Gastroesophageal sphincter (tissue), 4 donors: ENCODE data around the gene IRF2BP2. TPM values are rescaled to one million over a fixed set of nuclear protein-coding genes. Genes with fewer than 3 reads are reported as not detected.
"Not testable (repeated sequence)": the region's sequence is repeated elsewhere in the genome, so short reads cannot be mapped to it uniquely, and the experiment has no call there.

Experiments
- ATAC-seq: fragments of 150-250 bp; one replicate; pipeline ENCODE4 v1.9.1; 2016; ENCODE audit warnings: mild to moderate bottlenecking, moderate library complexity
- H3K27ac ChIP-seq, 4 donors: fragments of 200-600 bp; sonication (generic) in 3 of 4; 1 replicate in 3 of 4; 2 replicates in 1 of 4; pipeline ENCODE4 v1.5.1; 2016 to 2019
- H3K27me3 ChIP-seq: fragments of 200-600 bp; sonication (generic); one replicate; pipeline ENCODE4 v1.5.1; 2019
- H3K36me3 ChIP-seq, 2 donors: fragments of 200-600 bp; sonication (generic); one replicate each; pipeline ENCODE4 v1.5.1; 2019; ENCODE audit warnings: control low read depth in 1 of 2
- H3K4me1 ChIP-seq, 3 donors: fragments of 200-600 bp; sonication (generic); 1 replicate in 2 of 3; 2 replicates in 1 of 3; pipeline ENCODE4 v1.5.1; 2016 to 2019; ENCODE audit warnings: control low read depth in 2 of 3
- H3K4me3 ChIP-seq, 2 donors: fragments of 200-600 bp; sonication (generic); one replicate each; pipeline ENCODE4 v1.5.1; 2019; ENCODE audit warnings: mild to moderate bottlenecking in 1 of 2, moderate library complexity in 1 of 2
- H3K9me3 ChIP-seq, 3 donors: fragments of 200-600 bp; sonication (generic); one replicate each; pipeline ENCODE4 v1.5.1; 2017 to 2019; ENCODE audit warnings: control low read depth in 2 of 3
- EP300 ChIP-seq: sonication (generic); formaldehyde crosslinking; IDR thresholded peaks from one replicate; pipeline ENCODE4 v1.6.1; 2017; ENCODE audit warnings: antibody characterized with exemption, mild to moderate bottlenecking
- POLR2A ChIP-seq, 2 donors: fragments of 450-650 bp; IDR thresholded peaks; one replicate each; pipeline ENCODE4 v1.6.1; 2017; ENCODE audit warnings: antibody characterized with exemption in 2 of 2, mild to moderate bottlenecking in 2 of 2, moderate library complexity in 1 of 2
- POLR2AphosphoS5 ChIP-seq: sonication (generic); formaldehyde crosslinking; IDR thresholded peaks from one replicate; pipeline ENCODE4 v1.6.1; 2017; ENCODE audit warnings: antibody characterized with exemption
- WGBS, 2 donors: methylation state at CpG; one replicate each; pipeline ENCODE4 v1.1.5; 2018; ENCODE audit warnings: low coverage in 1 of 2; 5-methylcytosine and 5-hydroxymethylcytosine counted together
- total RNA-seq, 4 donors: library from RNA; depleted of rRNA; stranded (reverse); fragments of >200 nt; gene quantifications; one replicate each; pipeline ENCODE4 v1.1.0, GENCODE V29; 2016
- TF ChIP-seq, protein P1 (sequence below), 4 experiments: fragments of 200-600 bp in 2 of 4; fragments of 450-650 bp in 2 of 4; sonication (generic) in 1 of 4; IDR thresholded peaks; one replicate each; pipeline ENCODE4 v1.5.1; 2017 to 2019; ENCODE audit warnings: antibody characterized with exemption in 4 of 4, mild to moderate bottlenecking in 2 of 4, moderate library complexity in 2 of 4

The IRF2BP2 gene
- total RNA-seq, 4 donors from 2014 or later, result 70.1 to 107 (median 104) TPM

DNA sequence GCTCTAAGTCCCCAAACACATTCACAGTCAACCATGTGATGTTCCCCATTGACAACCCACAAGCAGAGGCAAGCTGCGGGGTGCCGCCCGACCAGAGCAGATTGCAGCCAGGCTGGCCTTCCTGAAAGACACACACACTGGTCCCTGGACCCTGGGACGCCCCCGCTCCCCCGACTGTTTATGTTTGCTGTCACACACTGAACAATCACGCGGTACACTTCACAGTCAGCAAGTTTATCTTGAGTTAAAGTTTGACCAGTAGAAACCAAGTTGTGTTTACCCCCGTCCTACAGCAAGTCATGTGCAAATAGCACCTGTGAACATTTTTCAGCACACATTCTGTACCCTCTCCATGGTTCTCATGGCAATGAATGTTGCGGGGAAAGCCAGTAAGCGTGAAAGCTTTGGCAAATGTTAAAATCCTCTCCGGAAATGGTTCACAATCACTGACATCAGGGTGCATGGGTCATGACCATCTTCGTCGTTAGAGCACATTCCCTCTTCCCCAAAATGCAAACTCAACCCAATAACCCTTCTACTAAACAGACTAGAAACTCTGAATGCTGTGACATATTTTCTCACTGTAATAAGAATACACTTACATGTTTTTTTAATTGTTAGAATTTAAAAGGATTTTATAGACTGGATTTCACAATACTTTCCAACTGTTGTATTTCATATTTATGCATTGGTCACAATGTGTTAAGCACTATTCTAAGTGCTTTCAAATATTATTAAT is 33.3 kb upstream of the IRF2BP2 start:
- no peaks in the 10 kb centered on the region for H3K36me3 ChIP-seq
- no peaks in the 10 kb centered on the region for H3K27me3 ChIP-seq
- H3K4me1 ChIP-seq, result no peaks in the 10 kb centered on the region
- H3K9me3 ChIP-seq, result no peaks in the 10 kb centered on the region
- no peak overlapping the region for H3K4me3 ChIP-seq
- ATAC-seq, result no peak
- no peak overlapping the region for H3K27ac ChIP-seq
- 59 to 65% methylated on average over 11 of the region's 14 CpGs for WGBS, 2 donors
- TF ChIP-seq EP300, result no peak
- TF ChIP-seq POLR2A (IDR thresholded peaks at IDR 0.05), result no peak
- TF ChIP-seq, protein P1, sequence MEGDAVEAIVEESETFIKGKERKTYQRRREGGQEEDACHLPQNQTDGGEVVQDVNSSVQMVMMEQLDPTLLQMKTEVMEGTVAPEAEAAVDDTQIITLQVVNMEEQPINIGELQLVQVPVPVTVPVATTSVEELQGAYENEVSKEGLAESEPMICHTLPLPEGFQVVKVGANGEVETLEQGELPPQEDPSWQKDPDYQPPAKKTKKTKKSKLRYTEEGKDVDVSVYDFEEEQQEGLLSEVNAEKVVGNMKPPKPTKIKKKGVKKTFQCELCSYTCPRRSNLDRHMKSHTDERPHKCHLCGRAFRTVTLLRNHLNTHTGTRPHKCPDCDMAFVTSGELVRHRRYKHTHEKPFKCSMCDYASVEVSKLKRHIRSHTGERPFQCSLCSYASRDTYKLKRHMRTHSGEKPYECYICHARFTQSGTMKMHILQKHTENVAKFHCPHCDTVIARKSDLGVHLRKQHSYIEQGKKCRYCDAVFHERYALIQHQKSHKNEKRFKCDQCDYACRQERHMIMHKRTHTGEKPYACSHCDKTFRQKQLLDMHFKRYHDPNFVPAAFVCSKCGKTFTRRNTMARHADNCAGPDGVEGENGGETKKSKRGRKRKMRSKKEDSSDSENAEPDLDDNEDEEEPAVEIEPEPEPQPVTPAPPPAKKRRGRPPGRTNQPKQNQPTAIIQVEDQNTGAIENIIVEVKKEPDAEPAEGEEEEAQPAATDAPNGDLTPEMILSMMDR (IDR thresholded peaks at IDR 0.05), result no peak
- no peak for TF ChIP-seq POLR2AphosphoS5

DNA sequence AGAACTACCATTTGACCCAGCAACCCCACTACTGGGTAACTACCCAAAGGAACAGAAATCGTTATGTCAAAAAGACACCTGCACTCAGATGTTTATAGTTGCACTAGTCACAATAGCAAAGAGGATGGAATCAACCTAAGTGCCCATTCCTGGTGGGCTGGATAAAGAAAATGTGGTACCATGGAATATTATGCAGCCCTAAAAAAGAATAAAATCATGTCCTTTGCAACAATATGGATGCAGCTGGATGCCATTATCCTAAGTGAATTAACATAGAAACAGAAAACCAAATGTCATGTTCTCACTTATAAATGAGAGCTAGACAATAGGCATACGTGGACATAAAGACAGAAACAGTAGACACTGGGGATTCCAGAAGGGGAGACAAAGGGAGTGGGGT is 32.5 kb upstream of the IRF2BP2 start:
- Histone ChIP-seq H3K4me1 (no peaks in the 10 kb centered on the region), H3K27me3 (no peaks in the 10 kb centered on the region), H3K36me3 (no peaks in the 10 kb centered on the region), H3K9me3 (no peaks in the 10 kb centered on the region), H3K27ac (no peak overlapping the region), H3K4me3 (no peak overlapping the region)
- no peak for ATAC-seq
- TF ChIP-seq POLR2AphosphoS5, result no peak
- no peak for TF ChIP-seq POLR2A (IDR thresholded peaks at IDR 0.05)
- TF ChIP-seq, protein P1 (IDR thresholded peaks at IDR 0.05), result no peak
- TF ChIP-seq EP300, result no peak
- WGBS, 2 donors, result 94 to 100% methylated on average over 1 to 2 of the region's 2 CpGs

DNA sequence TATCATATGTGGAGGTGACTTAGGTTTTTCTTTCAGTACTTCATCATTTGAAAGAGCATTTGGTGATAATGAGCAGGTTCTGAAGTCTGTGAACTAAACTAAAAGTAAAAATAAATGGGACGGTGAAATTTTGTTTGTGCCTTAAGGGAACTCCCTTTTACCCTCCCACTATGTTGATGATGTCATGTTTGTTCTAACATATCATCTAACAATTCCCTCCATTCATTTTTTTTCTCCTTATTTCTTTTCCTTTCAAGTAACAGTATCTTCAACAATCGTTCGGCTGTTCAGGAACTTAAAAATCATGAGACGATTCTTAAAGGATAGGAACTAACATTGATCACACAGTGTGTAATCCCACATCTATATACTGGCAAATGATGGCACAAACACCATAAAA is 30.0 kb upstream of the IRF2BP2 start:
- Histone ChIP-seq H3K4me1 (no peaks in the 10 kb centered on the region), H3K27me3 (no peaks in the 10 kb centered on the region), H3K9me3 (no peaks in the 10 kb centered on the region), H3K36me3 (no peaks in the 10 kb centered on the region), H3K27ac (no peak overlapping the region), H3K4me3 (no peak overlapping the region)
- 79 to 88% methylated on average over 4 of the region's 4 CpGs for WGBS, 2 donors
- no peak for TF ChIP-seq POLR2AphosphoS5
- no peak for ATAC-seq

DNA sequence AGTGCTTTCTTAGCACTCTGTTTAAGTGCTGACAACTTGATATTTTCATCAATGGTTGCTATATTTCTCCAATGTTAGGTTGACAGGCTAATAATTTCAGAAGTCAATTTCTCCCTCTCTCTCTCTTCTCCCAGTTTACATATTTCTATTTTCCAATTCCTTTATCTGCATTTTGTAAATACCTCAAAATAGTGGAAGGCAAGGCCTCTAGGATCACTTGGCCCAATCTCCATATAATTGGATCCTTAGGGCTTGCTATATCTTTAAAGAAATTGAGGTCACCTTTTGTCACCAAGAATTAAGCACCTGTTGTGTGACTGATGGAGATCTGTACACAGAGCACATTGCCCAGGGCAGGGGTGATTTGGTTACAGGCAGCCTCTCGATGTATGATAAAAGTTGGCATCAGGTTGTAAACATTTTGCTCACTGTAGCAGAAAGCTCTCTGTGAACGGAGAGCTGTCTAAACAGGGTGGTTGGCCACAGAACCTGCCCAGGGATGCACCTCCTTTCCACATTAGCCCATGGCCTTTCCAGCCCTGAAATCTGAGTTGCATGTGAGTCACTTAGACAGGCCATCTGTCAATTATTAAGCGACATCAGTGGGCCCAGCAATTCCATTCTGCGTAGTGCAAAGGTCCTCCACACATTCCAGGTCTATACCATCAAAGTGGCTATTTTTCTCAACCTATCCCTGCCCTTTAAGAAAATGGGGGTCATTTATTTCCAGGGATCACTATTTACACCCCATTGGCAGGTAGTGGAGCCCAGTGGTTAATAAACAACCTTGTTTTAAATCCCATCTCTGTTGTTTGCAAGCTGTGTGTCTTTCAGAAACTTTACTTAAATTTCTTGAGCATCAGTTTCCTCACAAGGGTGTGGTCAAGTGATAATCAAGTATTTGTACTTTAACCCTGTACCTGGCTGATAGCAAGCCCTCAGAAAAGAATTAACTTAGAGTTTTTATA is 29.1 kb upstream of the IRF2BP2 start:
- Histone ChIP-seq H3K36me3 (no peaks in the 10 kb centered on the region), H3K27me3 (no peaks in the 10 kb centered on the region), H3K4me3 (no peak overlapping the region), H3K4me1 (no peaks in the 10 kb centered on the region), H3K9me3 (no peaks in the 10 kb centered on the region), H3K27ac (no peak overlapping the region)
- WGBS, 2 donors, result 66 to 92% methylated on average over 2 to 4 of the region's 4 CpGs
- ATAC-seq, result no peak
- TF ChIP-seq, protein P1 (IDR thresholded peaks at IDR 0.05), result no peak

DNA sequence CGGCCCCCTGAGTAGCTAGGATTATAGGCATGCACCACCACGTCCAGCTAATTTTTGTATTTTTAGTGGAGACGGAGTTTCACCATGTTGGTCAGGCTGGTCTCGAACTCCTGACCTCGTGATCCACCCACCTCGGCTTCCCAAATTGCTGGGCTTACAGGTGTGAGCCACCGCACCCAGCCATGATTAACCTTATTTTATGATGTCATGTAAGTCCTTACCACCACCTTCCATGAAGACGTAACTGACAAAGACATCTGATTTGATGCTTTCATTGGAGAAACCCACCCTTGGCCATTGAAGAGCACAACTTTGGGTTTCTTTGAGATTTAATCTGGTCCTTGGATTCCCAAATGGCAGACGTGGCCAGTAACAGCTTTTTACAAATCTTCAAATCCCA is 24.9 kb upstream of the IRF2BP2 start:
- H3K4me1 ChIP-seq, H3K36me3 ChIP-seq, H3K27ac ChIP-seq, H3K4me3 ChIP-seq, ATAC-seq, H3K27me3 ChIP-seq, H3K9me3 ChIP-seq: not testable (repeated sequence)
- WGBS, 2 donors, result 93 to 98% methylated on average over 3 to 7 of the region's 9 CpGs

DNA sequence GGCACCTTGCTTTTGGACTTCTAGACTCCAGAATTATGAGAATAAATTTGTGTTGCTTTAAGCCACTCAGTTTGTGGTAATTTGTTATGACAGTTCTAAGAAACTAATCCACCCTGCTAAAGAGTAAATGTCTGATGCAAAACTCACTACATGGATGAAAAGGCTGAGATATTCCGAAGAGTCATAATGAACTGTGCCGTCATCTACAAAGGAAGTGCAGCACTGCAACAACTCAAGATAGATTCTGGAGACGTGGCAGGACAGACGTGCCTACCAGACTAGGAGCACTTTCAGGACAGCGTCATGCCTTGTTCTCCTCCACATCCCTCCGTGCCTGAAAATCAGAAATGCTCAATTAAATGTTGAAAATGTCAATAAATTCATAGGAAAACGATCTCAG is 24.4 kb upstream of the IRF2BP2 start:
- Histone ChIP-seq H3K4me1 (no peaks in the 10 kb centered on the region), H3K36me3 (no peaks in the 10 kb centered on the region), H3K9me3 (no peaks in the 10 kb centered on the region), H3K4me3 (no peak overlapping the region), H3K27ac (no peak overlapping the region), H3K27me3 (no peaks in the 10 kb centered on the region)
- no peak for ATAC-seq
- 82 to 92% methylated on average over 6 to 7 of the region's 7 CpGs for WGBS, 2 donors
- TF ChIP-seq EP300 (no peak), POLR2A (IDR thresholded peaks at IDR 0.05) (no peak), POLR2AphosphoS5 (no peak)
- TF ChIP-seq, protein P1 (IDR thresholded peaks at IDR 0.05), result no peak
